Measurements from ENCODE around the gene RELB.

The RELB gene

GRCh38 chr19:45071545-45071938 lies 70.3 kb downstream of the RELB start:
- DNase-seq (ENCODE audit: low spot score) = no peak
- no peak for TF ChIP-seq CTCF (IDR thresholded peaks at IDR 0.05; ENCODE audit: extremely low read depth, missing control alignments)

DNA sequence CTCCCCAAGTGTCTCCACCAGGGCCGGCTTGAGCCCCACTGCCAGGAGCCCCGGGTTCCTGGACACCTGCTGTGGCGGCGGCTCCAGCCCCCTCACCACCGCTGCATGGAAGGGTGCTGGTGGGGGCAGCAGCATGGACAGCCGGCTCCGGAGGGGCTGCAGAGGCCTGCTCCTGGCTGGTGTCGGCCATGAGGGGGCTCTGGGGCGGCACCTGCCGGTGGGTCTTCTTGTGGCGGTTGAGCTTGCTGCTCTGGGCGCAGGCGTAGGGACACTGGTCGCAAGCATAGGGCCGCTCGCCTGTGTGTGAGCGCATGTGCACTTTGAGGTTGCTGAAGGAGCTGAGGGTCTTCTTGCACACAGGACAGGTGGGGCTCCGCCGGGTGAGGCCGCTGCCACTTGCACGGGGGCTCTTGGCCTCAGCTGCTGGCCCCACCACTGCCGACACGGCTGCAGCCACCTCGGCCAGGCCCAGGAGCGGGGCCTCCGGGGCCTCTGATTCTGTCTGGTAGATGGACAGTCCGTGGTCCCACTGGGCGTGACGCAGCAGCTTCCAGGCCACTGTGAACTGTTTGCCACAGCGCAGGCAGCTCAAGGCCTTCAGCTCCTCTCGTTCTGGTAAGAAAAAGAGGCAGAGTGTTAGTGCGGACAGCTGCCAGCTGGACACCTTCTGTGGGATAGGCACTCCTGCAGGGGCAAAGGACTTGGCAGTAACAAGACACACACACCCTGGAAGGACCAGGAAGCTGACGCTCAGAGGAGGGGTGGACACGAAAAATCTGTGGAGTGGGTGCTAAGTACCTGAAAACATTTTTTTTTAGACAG lies 70.9 kb downstream of the RELB start:
- DNase-seq (ENCODE audit: low spot score) = no peak
- no peak for TF ChIP-seq CTCF (IDR thresholded peaks at IDR 0.05; ENCODE audit: extremely low read depth, missing control alignments)

- TF ChIP-seq CTCF (IDR thresholded peaks at IDR 0.05; ENCODE audit: extremely low read depth, missing control alignments) = no peak
- DNase-seq (ENCODE audit: low spot score) = no peak
These were observed 73.6 kb downstream of the RELB start for GRCh38 chr19:45074744-45075300.

DNA sequence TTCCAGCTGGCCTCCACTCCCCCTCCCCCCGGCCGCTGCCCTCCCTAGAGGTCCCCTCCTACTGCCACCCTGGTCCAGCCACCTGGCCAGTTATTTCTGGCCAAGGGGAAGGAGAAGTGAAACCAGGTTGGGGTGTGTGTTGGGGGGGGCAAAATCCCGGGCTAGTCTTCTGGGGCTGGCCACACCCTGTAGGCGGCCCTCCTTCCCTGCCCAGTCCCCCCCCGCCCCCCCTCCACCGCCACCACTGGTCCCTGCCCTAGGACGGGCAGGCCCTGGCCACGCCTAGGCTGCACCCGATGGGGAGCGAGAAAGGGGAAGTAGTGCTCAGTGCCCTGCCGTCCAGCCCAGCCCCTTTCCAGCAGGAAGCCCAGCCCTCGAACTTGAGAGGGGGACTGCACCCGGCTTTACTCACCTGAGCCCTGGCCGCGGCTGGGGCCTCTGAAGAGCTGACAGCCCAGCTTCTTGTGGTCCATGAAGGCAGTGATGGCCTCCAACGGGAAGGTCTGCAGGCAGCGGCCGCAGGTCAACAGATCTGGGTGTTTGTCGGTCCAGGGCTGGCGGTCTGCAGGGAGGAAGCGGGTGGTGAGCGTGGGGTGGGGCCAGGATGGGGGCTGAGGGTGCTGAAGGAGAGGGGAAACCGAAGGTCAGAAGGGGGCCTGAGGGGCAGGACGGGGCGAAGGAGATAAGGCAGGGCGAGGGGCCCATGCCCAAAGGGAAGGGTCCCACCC lies 74.2 kb downstream of the RELB start:
- peak; percentile 98 for DNase-seq (ENCODE audit: low spot score)
- no peak for TF ChIP-seq CTCF (IDR thresholded peaks at IDR 0.05; ENCODE audit: extremely low read depth, missing control alignments)

DNA sequence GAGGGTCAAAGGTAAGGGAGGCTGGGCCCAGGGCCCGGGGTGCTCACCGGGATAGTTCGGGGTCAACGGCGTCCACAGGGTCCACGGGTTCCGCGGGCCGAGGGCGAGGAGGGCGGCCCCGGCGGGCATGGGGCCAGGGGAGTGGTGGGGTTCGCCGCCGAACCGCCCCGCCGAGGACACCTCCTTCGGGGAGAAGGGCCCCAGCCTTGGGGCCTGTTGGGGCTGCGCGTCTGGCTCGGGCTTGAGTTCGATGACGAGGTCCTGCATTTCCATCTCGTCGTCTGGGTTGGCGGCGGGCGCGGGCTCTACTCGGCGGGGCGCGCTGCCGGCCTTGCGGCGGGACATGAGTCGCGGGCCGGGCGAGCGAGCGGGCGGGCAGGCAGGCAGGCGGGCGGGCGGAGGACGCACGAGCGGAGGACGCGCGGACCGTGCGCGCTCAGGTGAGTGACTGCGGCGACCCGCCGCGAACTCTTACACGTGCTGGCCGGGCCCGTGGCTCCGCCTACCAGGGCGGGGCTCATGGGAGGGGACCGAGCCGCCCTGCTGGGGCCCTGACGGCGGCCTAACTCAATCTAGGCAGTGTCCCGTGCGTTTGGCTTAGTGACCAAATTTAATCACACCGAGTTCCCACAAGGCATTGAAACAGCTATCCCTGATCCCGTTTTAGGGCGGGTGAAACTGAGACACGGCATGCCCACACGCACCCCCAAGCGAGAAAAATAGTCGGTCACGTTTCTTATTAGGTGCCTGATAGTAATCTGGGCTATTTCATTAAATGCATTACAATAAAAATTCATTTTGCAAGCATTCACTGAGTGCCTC lies 75.0 kb downstream of the RELB start, which contains the start of gene ZNF296:
Gene ZNF296, minus strand, starts transcription at position 450 of the 822 bp plus-strand sequence. Its CDS starts 105 bp downstream, at position 345.
- TF ChIP-seq CTCF (IDR thresholded peaks at IDR 0.05; ENCODE audit: extremely low read depth, missing control alignments) = no peak
- peak; percentile 94 for DNase-seq (ENCODE audit: low spot score)

DNA sequence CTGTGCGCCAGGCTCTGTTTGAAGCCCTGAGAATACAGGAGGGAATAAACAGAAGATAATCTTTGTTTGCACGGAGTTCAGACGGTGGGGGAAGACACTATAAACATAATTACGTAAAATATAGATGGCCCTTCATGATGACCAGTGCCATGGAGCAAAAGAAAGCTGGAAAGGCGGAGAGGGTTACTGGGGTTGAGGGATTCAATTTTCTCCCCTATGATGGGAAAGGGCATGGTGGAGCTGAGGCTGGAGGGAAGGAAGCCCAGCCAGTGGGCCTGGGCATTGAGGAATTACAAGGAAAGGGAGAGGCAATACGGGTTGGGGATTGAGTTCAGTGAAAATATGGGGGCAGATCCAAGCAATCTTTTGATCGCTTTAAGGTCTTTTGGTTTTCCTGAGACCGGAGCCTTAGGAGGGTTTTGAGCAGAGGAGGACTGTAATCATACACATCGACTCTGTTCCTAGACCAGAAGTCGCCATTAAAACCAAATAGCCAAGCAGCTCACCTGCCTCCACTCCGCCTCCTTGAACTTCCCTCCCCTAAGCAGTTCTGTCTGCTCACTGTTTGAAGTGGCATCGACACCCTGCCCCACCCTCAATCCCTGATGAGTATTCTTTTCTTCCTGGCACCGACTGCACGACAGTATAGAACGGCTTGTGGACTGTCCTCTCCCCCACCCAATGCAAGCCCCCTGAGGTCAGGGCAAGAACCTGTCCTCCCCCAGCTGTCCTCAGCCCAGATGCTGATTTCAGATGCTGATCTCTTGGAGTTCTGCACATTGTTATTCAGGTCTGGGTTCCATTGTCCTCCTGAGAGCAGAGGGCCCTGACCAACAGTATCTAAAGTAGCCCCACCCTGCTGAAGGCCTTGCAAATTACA lies 75.8 kb downstream of the RELB start:
- no peak for DNase-seq (ENCODE audit: low spot score)
- no peak for TF ChIP-seq CTCF (IDR thresholded peaks at IDR 0.05; ENCODE audit: extremely low read depth, missing control alignments)
